CD14-positive monocyte (primary cell): Measurements from ENCODE around the gene LPCAT1. TPM values are rescaled to one million over a fixed set of nuclear protein-coding genes. Genes with fewer than 3 reads are reported as not detected.

ENCODE experiments used
- DNase-seq, 3 donors: peaks; one replicate each; pipeline ENCODE4 v3.0.0-alpha.2; 2011 to 2022
- H2AFZ ChIP-seq: 2 replicates; pipeline ENCODE4 v1.6.0; 2012; ENCODE audit warnings: mild to moderate bottlenecking, low read depth, low read length, inconsistent platforms; ENCODE audit not compliant: insufficient read depth, poor library complexity, severe bottlenecking
- H3K27ac ChIP-seq, 2 donors: 1 replicate in 1 of 2; 2 replicates in 1 of 2; pipeline ENCODE4 v1.5.1; 2012 to 2013; ENCODE audit warnings: low read length in 2 of 2, control low read depth in 1 of 2, inconsistent platforms in 1 of 2, low read depth in 1 of 2, mild to moderate bottlenecking in 1 of 2
- H3K27me3 ChIP-seq, 2 donors: one replicate each; pipeline versions ENCODE4 v1.6.0 to v1.6.1; 2011 to 2013; ENCODE audit warnings: low read length in 2 of 2; ENCODE audit not compliant: control insufficient read depth in 2 of 2, insufficient read depth in 2 of 2
- H3K36me3 ChIP-seq, 2 donors: replicated peaks in 1 of 2; 1 replicate in 1 of 2; 2 replicates in 1 of 2; pipeline versions ENCODE4 v1.5.1 to v1.6.1; 2012 to 2013; ENCODE audit warnings: low read length in 2 of 2, control low read depth in 1 of 2, inconsistent platforms in 1 of 2, mild to moderate bottlenecking in 1 of 2; ENCODE audit not compliant: insufficient read depth in 2 of 2, control insufficient read depth in 1 of 2
- H3K4me1 ChIP-seq, 2 donors: 1 replicate in 1 of 2; 2 replicates in 1 of 2; pipeline versions ENCODE4 v1.5.1 to v1.6.1; 2012 to 2013; ENCODE audit warnings: low read length in 2 of 2, control low read depth in 1 of 2, inconsistent platforms in 1 of 2, mild to moderate bottlenecking in 1 of 2, moderate library complexity in 1 of 2; ENCODE audit not compliant: insufficient read depth in 2 of 2, control insufficient read depth in 1 of 2
- H3K4me2 ChIP-seq: replicated peaks from 2 replicates; pipeline ENCODE3; 2012; ENCODE audit warnings: low read length, moderate library complexity, mild to moderate bottlenecking; ENCODE audit not compliant: poor library complexity, severe bottlenecking; ENCODE audit errors: extremely low read depth
- H3K4me3 ChIP-seq, 3 experiments: fragments of 200-600 bp in 1 of 3; sonication (generic) in 1 of 3; replicated peaks in 1 of 3; 1 replicate in 2 of 3; 2 replicates in 1 of 3; pipeline ENCODE4 v1.5.1; 2011 to 2013; ENCODE audit warnings: low read length in 3 of 3, mild to moderate bottlenecking in 3 of 3, control low read depth in 2 of 3, low read depth in 2 of 3, inconsistent platforms in 1 of 3, moderate library complexity in 1 of 3
- H3K79me2 ChIP-seq: 2 replicates; pipeline ENCODE4 v1.6.0; 2012; ENCODE audit warnings: mild to moderate bottlenecking, control low read depth, inconsistent platforms, low read length, moderate library complexity; ENCODE audit not compliant: insufficient read depth
- H3K9ac ChIP-seq: 2 replicates; pipeline ENCODE4 v1.6.0; 2017; ENCODE audit warnings: low read length, mild to moderate bottlenecking; ENCODE audit not compliant: insufficient read depth, poor library complexity, severe bottlenecking
- H3K9me3 ChIP-seq, 2 donors: replicated peaks in 1 of 2; 1 replicate in 1 of 2; 2 replicates in 1 of 2; pipeline versions ENCODE4 v1.5.1 to v1.6.1; 2012 to 2013; ENCODE audit warnings: low read length in 2 of 2, control low read depth in 1 of 2; ENCODE audit not compliant: control insufficient read depth in 1 of 2, insufficient read depth in 1 of 2
- H4K20me1 ChIP-seq: 2 replicates; pipeline ENCODE4 v1.6.0; 2012; ENCODE audit warnings: mild to moderate bottlenecking, low read length, control low read depth, moderate library complexity; ENCODE audit not compliant: insufficient read depth
- H3K27ac Mint-ChIP-seq, 7 donors: one replicate each; pipeline ENCODE4 v1.8.0; 2020; ENCODE audit warnings: mild to moderate bottlenecking in 7 of 7, mixed read lengths in 7 of 7, moderate library complexity in 6 of 7, inconsistent platforms in 2 of 7
- H3K27me3 Mint-ChIP-seq, 3 donors: one replicate each; pipeline ENCODE4 v1.8.0; 2021 to 2022; ENCODE audit warnings: low read depth in 3 of 3, mild to moderate bottlenecking in 3 of 3, mixed read lengths in 3 of 3, moderate library complexity in 3 of 3, inconsistent platforms in 1 of 3
- H3K36me3 Mint-ChIP-seq, 2 donors: one replicate each; pipeline ENCODE4 v1.8.0; 2020; ENCODE audit warnings: mixed read lengths in 2 of 2, inconsistent platforms in 1 of 2, mild to moderate bottlenecking in 1 of 2
- H3K4me1 Mint-ChIP-seq: one replicate; pipeline ENCODE4 v1.8.0; 2020; ENCODE audit warnings: mild to moderate bottlenecking, mixed read lengths
- H3K4me3 Mint-ChIP-seq, 2 donors: one replicate each; pipeline ENCODE4 v1.8.0; 2020; ENCODE audit warnings: mild to moderate bottlenecking in 2 of 2, mixed read lengths in 2 of 2, moderate library complexity in 1 of 2
- H3K9me3 Mint-ChIP-seq, 7 donors: one replicate each; pipeline ENCODE4 v1.8.0; 2020 to 2022; ENCODE audit warnings: mixed read lengths in 7 of 7, mild to moderate bottlenecking in 6 of 7, moderate library complexity in 6 of 7, inconsistent platforms in 2 of 7
- CTCF ChIP-seq: fragments of 200-600 bp; IDR thresholded peaks from one replicate; pipeline ENCODE4 v1.8.0; 2022; ENCODE audit warnings: antibody characterized with exemption, mild to moderate bottlenecking
- WGBS: methylation state at CpG from one replicate; pipeline ENCODE4 v1.1.5; 2013; ENCODE audit warnings: missing lambda C conversion rate; ENCODE audit not compliant: insufficient coverage; 5-methylcytosine and 5-hydroxymethylcytosine counted together
- intact Hi-C, 2 donors: fragments of 100-400 bp; cut with micrococcal nuclease; formaldehyde crosslinking; loops; one replicate each; pipeline versions ENCODE4 v1.15.0 to v1.15.1; 2023
- polyA plus RNA-seq, 3 donors: library from polyadenylated mRNA; depleted of rRNA in 1 of 3; unstranded in 2 of 3; stranded (reverse) in 1 of 3; fragments of 300-500 nt in 2 of 3; fragments of >200 nt in 1 of 3; fragmentation: Illumina TruSeq in 2 of 3; gene quantifications; 1 replicate in 2 of 3; 2 replicates in 1 of 3; pipeline ENCODE4 v1.2.3, GENCODE V29; 2012 to 2021

Gene LPCAT1
- polyA plus RNA-seq, 3 donors: 34.1 to 53.9 (median 34.8) TPM

- WGBS: 80% methylated on average over 8 of the region's 14 CpGs
- H3K4me3 Mint-ChIP-seq: no peak overlapping the region
- intact Hi-C loops: loop anchor here in 1 of 2 donors (1.0 kb wide), 1 partner anchor 10 kb away; no protein-coding TSS in a partner anchor
- peak overlapping the region; percentile 1 to 82 for H3K27ac ChIP-seq
- H3K4me2 ChIP-seq: no peak overlapping the region
- no peak overlapping the region for H2AFZ ChIP-seq
- TF ChIP-seq CTCF: no peak
- H3K9ac ChIP-seq: no peak overlapping the region
- H4K20me1 ChIP-seq: no peaks in the 10 kb centered on the region
- H3K9me3 ChIP-seq: no peaks in the 10 kb centered on the region
- H3K4me1 Mint-ChIP-seq: peaks cover 46% of the 10 kb centered on the region
- peaks cover 55 to 87% of the 10 kb centered on the region in 2 donors for H3K36me3 ChIP-seq
- peaks cover 33 to 43% of the 10 kb centered on the region in 2 donors for H3K4me1 ChIP-seq
- peaks cover 74 to 96% of the 10 kb centered on the region in 2 donors for H3K36me3 Mint-ChIP-seq
- peak overlapping the region; percentile 57 to 96 (median 88) for H3K27ac Mint-ChIP-seq
- H3K9me3 Mint-ChIP-seq: peaks cover 0 to 3% (median 0%) of the 10 kb centered on the region in 7 donors
- no peak overlapping the region for H3K4me3 ChIP-seq
- peaks cover 23% of the 10 kb centered on the region for H3K79me2 ChIP-seq
- H3K27me3 ChIP-seq: no peaks in the 10 kb centered on the region
- DNase-seq: peak; percentile 76 to 90 (median 76)
- H3K27me3 Mint-ChIP-seq: peaks cover 0 to 2% (median 0%) of the 10 kb centered on the region in 3 donors
Measured at GRCh38 chr5:1488882-1489680, 34.7 kb downstream of the LPCAT1 start.

- peaks cover 68 to 90% of the 10 kb centered on the region in 2 donors for H3K36me3 Mint-ChIP-seq
- H3K9me3 Mint-ChIP-seq: peaks cover 0 to 3% (median 0%) of the 10 kb centered on the region in 7 donors
- peaks cover 30 to 43% of the 10 kb centered on the region in 2 donors for H3K4me1 ChIP-seq
- H3K4me3 ChIP-seq: no peak overlapping the region
- DNase-seq: no peak
- H3K36me3 ChIP-seq: peaks cover 44 to 78% of the 10 kb centered on the region in 2 donors
- peaks cover 0 to 2% (median 0%) of the 10 kb centered on the region in 3 donors for H3K27me3 Mint-ChIP-seq
- no peaks in the 10 kb centered on the region for H3K9me3 ChIP-seq
- H3K27ac ChIP-seq: no peak overlapping the region
- WGBS: 96% methylated on average over 27 of the region's 27 CpGs
- H3K27me3 ChIP-seq: no peaks in the 10 kb centered on the region
- H3K4me3 Mint-ChIP-seq: no peak overlapping the region
- H3K9ac ChIP-seq: no peak overlapping the region
- intact Hi-C loops: no loop called here
- no peak for TF ChIP-seq CTCF
- no peaks in the 10 kb centered on the region for H4K20me1 ChIP-seq
- no peak overlapping the region for H3K4me2 ChIP-seq
- no peak overlapping the region for H2AFZ ChIP-seq
- peaks cover 4% of the 10 kb centered on the region for H3K79me2 ChIP-seq
- H3K4me1 Mint-ChIP-seq: peaks cover 41% of the 10 kb centered on the region
- peak overlapping the region in 4 of 7 donors; percentile 48 to 79 (median 60) for H3K27ac Mint-ChIP-seq
Measured at GRCh38 chr5:1487079-1487764, 36.5 kb downstream of the LPCAT1 start.
